K562 (cell line): ENCODE results near the gene ARMH3. TPM values are rescaled to one million over a fixed set of nuclear protein-coding genes. Genes with fewer than 3 reads are reported as not detected.

Experiments
- C11orf30 ChIP-seq: fragments of 450-650 bp; IDR thresholded peaks from 2 replicates; pipeline ENCODE4 v1.6.1; 2016; ENCODE audit warnings: low read depth, mild to moderate bottlenecking
- CBFA2T3 ChIP-seq: fragments of 450-650 bp; IDR thresholded peaks from 2 replicates; pipeline ENCODE4 v1.6.1; 2017
- CUX1 ChIP-seq: fragments of 200-800 bp; sonication (Bioruptor generic); IDR thresholded peaks from 2 replicates; pipeline ENCODE4 v1.6.1; 2016; ENCODE audit warnings: missing genetic modification characterization, missing compliant biosample characterization
- E2F6 ChIP-seq, 2 experiments: IDR thresholded peaks; 2 replicates each; pipeline ENCODE4 v1.6.1; 2011; ENCODE audit warnings: borderline replicate concordance in 1 of 2, control low read depth in 1 of 2, low read depth in 1 of 2, low read length in 1 of 2, mild to moderate bottlenecking in 1 of 2, mixed read lengths in 1 of 2, moderate library complexity in 1 of 2; ENCODE audit not compliant: insufficient read depth in 1 of 2, insufficient read length in 1 of 2, poor library complexity in 1 of 2, severe bottlenecking in 1 of 2; ENCODE audit errors: extremely low read depth in 1 of 2
- E2F8 ChIP-seq: fragments of 450-650 bp; IDR thresholded peaks from 2 replicates; pipeline ENCODE4 v1.7.1; 2018; ENCODE audit warnings: mild to moderate bottlenecking, low read depth; ENCODE audit not compliant: partially characterized antibody
- FOSL1 ChIP-seq: fragments of 200-800 bp; sonication (Bioruptor generic); conservative IDR thresholded peaks from 2 replicates; pipeline ENCODE4 v1.6.1; 2016; ENCODE audit warnings: missing genetic modification characterization, missing compliant biosample characterization
- HINFP ChIP-seq: fragments of 450-650 bp; conservative IDR thresholded peaks from 2 replicates; pipeline ENCODE4 v1.6.1; 2016; ENCODE audit warnings: missing genetic modification characterization, low read depth, mild to moderate bottlenecking, control low read depth, missing compliant biosample characterization
- LARP7 ChIP-seq: fragments of 450-650 bp; IDR thresholded peaks from 2 replicates; pipeline ENCODE4 v1.6.1; 2016
- MIER1 ChIP-seq: fragments of 450-650 bp; IDR thresholded peaks from 2 replicates; pipeline ENCODE4 v1.6.1; 2016; ENCODE audit warnings: antibody characterized with exemption, mild to moderate bottlenecking, low read depth
- MXI1 ChIP-seq: IDR thresholded peaks from 2 replicates; pipeline ENCODE4 v1.6.1; 2011; ENCODE audit warnings: low read depth, mild to moderate bottlenecking, improper control_type of control experiment, low read length
- RBBP5 ChIP-seq: fragments of 200-600 bp; sonication (generic); IDR thresholded peaks from 2 replicates; pipeline ENCODE4 v1.6.1; 2012; ENCODE audit warnings: borderline replicate concordance, mild to moderate bottlenecking, low read length, control low read depth, inconsistent platforms; ENCODE audit not compliant: insufficient read depth, poor library complexity, severe bottlenecking
- SMARCB1 ChIP-seq: IDR thresholded peaks from 2 replicates; pipeline ENCODE4 v1.6.1; 2011; ENCODE audit warnings: improper control_type of control experiment, low read depth; ENCODE audit not compliant: insufficient read length
- ZC3H4 ChIP-seq: sonication (generic); formaldehyde crosslinking; IDR thresholded peaks from 2 replicates; pipeline ENCODE4 v1.9.0; 2021; ENCODE audit warnings: missing genetic modification reagents, borderline replicate concordance
- ZNF143 ChIP-seq: sonication (generic); formaldehyde crosslinking; IDR thresholded peaks from 2 replicates; pipeline ENCODE4 v1.9.0; 2022; ENCODE audit warnings: mild to moderate bottlenecking, missing genetic modification reagents
- ZNF165 ChIP-seq: fragments of 250-450 bp; sonication (Bioruptor Pico); IDR thresholded peaks from 2 replicates; pipeline ENCODE4 v1.4.0; 2020; ENCODE audit warnings: borderline replicate concordance
- ZNF780A ChIP-seq: fragments of 250-450 bp; sonication (Bioruptor Pico); IDR thresholded peaks from 2 replicates; pipeline ENCODE4 v1.5.0; 2021; ENCODE audit warnings: mild to moderate bottlenecking
- ZNF785 ChIP-seq: fragments of 250-450 bp; sonication (Bioruptor Pico); IDR thresholded peaks from 2 replicates; pipeline ENCODE4 v1.4.0; 2020; ENCODE audit warnings: mild to moderate bottlenecking
- polyA plus RNA-seq, 8 experiments: library from polyadenylated mRNA; depleted of rRNA in 4 of 8; stranded (reverse) in 5 of 8; unstranded in 3 of 8; fragments of >200 nt; fragmentation: Nextera tagmentation in 2 of 8; fragmentation: Illumina TruSeq in 1 of 8; extraction: Ambion mirVana in 2 of 8; extraction: Trizol in 1 of 8; gene quantifications; 2 replicates each; pipeline versions ENCODE4 v1.2.1 to v1.2.3, GENCODE V29; 2011 to 2014; ENCODE audit warnings: inconsistent platforms in 1 of 8, missing spikeins in 1 of 8
- total RNA-seq, 7 experiments: library from RNA; depleted of rRNA in 6 of 7; stranded (reverse); fragments of >200 nt in 6 of 7; fragmentation: Illumina TruSeq in 2 of 7; extraction: Trizol in 2 of 7; gene quantifications; 2 replicates each; pipeline versions ENCODE4 v1.2.1 to v1.2.3, GENCODE V29; 2011 to 2021; ENCODE audit warnings: low replicate concordance in 1 of 7

Gene ARMH3
- total and polyA plus RNA-seq, 9 of the 15 experiments (the other 6 are each of a cell fraction or from before 2014, with no cell fraction given): 0.29 to 0.73 TPM; not detected in 7

- TF ChIP-seq E2F6 (IDR thresholded peaks at IDR 0.05; ENCODE audit: borderline replicate concordance in 1 of 2, extremely low read depth in 1 of 2, insufficient read depth in 1 of 2, insufficient read length in 1 of 2, low read depth in 1 of 2, low read length in 1 of 2, poor library complexity in 1 of 2, severe bottlenecking in 1 of 2) (peak in 1 of 2 experiments; percentile 6), MIER1 (no peak), LARP7 (no peak), HINFP (tag) (no peak), ZNF780A (CRISPR knock-in tag) (no peak), CUX1 (CRISPR knock-in tag) (no peak), CBFA2T3 (no peak), MXI1 (no peak), ZNF785 (CRISPR knock-in tag) (no peak), C11orf30 (no peak), ZC3H4 (CRISPR knock-in tag) (0 out of 2 replicates have a peak, but pooled peaks have one; percentile 65), E2F8 (no peak), ZNF165 (CRISPR knock-in tag) (no peak), FOSL1 (no peak), RBBP5 (peak; percentile 29), ZNF143 (CRISPR knock-in tag) (no peak), SMARCB1 (no peak)
These were observed 236.9 kb downstream of the ARMH3 start (continued) for GRCh38 chr10:101818872-101819633.
